GM19324 (cell line): ENCODE measurements around the gene ZBED4.

Experiments
- ATAC-seq: cut with Tn5 transposase; IDR thresholded peaks from one replicate; pipeline ENCODE4 v1.9.1; 2021; ENCODE audit warnings: mild to moderate bottlenecking, moderate library complexity; ENCODE audit not compliant: unreplicated experiment, low FRiP score

Gene ZBED4

GRCh38 chr22:49896201-49896600, 42.6 kb downstream of the ZBED4 start:
- ATAC-seq: no peak

GRCh38 chr22:49897015-49897684, 43.5 kb downstream of the ZBED4 start:
- no peak for ATAC-seq

GRCh38 chr22:49899530-49899929, 45.9 kb downstream of the ZBED4 start:
- no peak for ATAC-seq

- no peak for ATAC-seq
Observed at GRCh38 chr22:49900441-49901230, 47.0 kb downstream of the ZBED4 start.

- no peak for ATAC-seq
Observed at GRCh38 chr22:49901457-49901856, 47.8 kb downstream of the ZBED4 start.

GRCh38 chr22:49903322-49904039, 49.8 kb downstream of the ZBED4 start:
- no peak for ATAC-seq

- ATAC-seq: no peak
Observed at GRCh38 chr22:49904040-49904369, 50.4 kb downstream of the ZBED4 start.

GRCh38 chr22:49905465-49905864, 51.8 kb downstream of the ZBED4 start:
- ATAC-seq: no peak

GRCh38 chr22:49906071-49906798, 52.6 kb downstream of the ZBED4 start:
- no peak for ATAC-seq

- no peak for ATAC-seq
Observed at GRCh38 chr22:49906799-49907290, 53.2 kb downstream of the ZBED4 start.

GRCh38 chr22:49907807-49908206, 54.2 kb downstream of the ZBED4 start:
- ATAC-seq: no peak

- ATAC-seq: no peak
Observed at GRCh38 chr22:49909476-49910205, 56.0 kb downstream of the ZBED4 start.

- ATAC-seq: no peak
Observed at GRCh38 chr22:49910229-49911155, 56.8 kb downstream of the ZBED4 start.

- ATAC-seq: no peak
Observed at GRCh38 chr22:49911881-49912625, 58.4 kb downstream of the ZBED4 start.

GRCh38 chr22:49913026-49913425, 59.4 kb downstream of the ZBED4 start:
- ATAC-seq: no peak

GRCh38 chr22:49913446-49913845, 59.8 kb downstream of the ZBED4 start:
- no peak for ATAC-seq

GRCh38 chr22:49914256-49914655, 60.6 kb downstream of the ZBED4 start:
- no peak for ATAC-seq

GRCh38 chr22:49915610-49916009, 62.0 kb downstream of the ZBED4 start:
- ATAC-seq: no peak
